Jurkat, Clone E6-1 (cell line): Measurements from ENCODE around the gene HSPB3. TPM values are rescaled to one million over a fixed set of nuclear protein-coding genes. Genes with fewer than 3 reads are reported as not detected.
A peak's percentile ranks its signal among the peaks of the same experiment; 100 is the strongest.
"Not testable (repeated sequence)": the region's sequence is repeated elsewhere in the genome, so short reads cannot be mapped to it uniquely, and the experiment has no call there.

Experiments used
- DNase-seq: peaks from one replicate; pipeline ENCODE4 v3.0.0-alpha.2; 2011; ENCODE audit warnings: low read depth, low spot score
- H3K4me3 ChIP-seq: 2 replicates; pipeline ENCODE4 v1.5.1; 2011; ENCODE audit warnings: mild to moderate bottlenecking, low read length, control low read depth, moderate library complexity
- polyA plus RNA-seq: library from polyadenylated mRNA; unstranded; fragments of >200 nt; gene quantifications from one replicate; pipeline ENCODE4 v1.2.1, GENCODE V29; 2012; ENCODE audit warnings: missing spikeins; ENCODE audit not compliant: insufficient read length, insufficient read depth

Gene HSPB3
- polyA plus RNA-seq: not detected

- no peak within 1 kb of the TSS for H3K4me3 ChIP-seq
- DNase-seq: no peak
Observed at GRCh38 chr5:54455413-54456157, at the start of gene HSPB3. Gene HSPB3, plus strand, starts transcription at chr5:54455699. Its CDS starts 91 bp downstream, at chr5:54455790.

GRCh38 chr5:54411176-54411575, 44.3 kb upstream of the HSPB3 start:
- H3K4me3 ChIP-seq: no peak overlapping the region
- no peak for DNase-seq

- no peak for DNase-seq
- no peak overlapping the region for H3K4me3 ChIP-seq
Observed at GRCh38 chr5:54412913-54413312, 42.6 kb upstream of the HSPB3 start.

GRCh38 chr5:54415147-54415546, 40.4 kb upstream of the HSPB3 start:
- no peak for DNase-seq
- H3K4me3 ChIP-seq: no peak overlapping the region

- no peak for DNase-seq
- H3K4me3 ChIP-seq: no peak overlapping the region
Observed at GRCh38 chr5:54415896-54416601, 39.5 kb upstream of the HSPB3 start.

GRCh38 chr5:54419573-54420423, 35.7 kb upstream of the HSPB3 start:
- peak; percentile 43 for DNase-seq

GRCh38 chr5:54420511-54420910, 35.0 kb upstream of the HSPB3 start:
- not testable (repeated sequence) for DNase-seq, H3K4me3 ChIP-seq

More at GRCh38 chr5:54419573-54420423, 35.7 kb upstream of the HSPB3 start:
- H3K4me3 ChIP-seq: not testable (repeated sequence)

GRCh38 chr5:54421976-54422375, 33.5 kb upstream of the HSPB3 start:
- H3K4me3 ChIP-seq: no peak overlapping the region
- DNase-seq: no peak

- no peak for DNase-seq
- H3K4me3 ChIP-seq: no peak overlapping the region
Observed at GRCh38 chr5:54425258-54425657, 30.2 kb upstream of the HSPB3 start.

GRCh38 chr5:54426209-54426608, 29.3 kb upstream of the HSPB3 start:
- H3K4me3 ChIP-seq: no peak overlapping the region
- no peak for DNase-seq

GRCh38 chr5:54434650-54435049, 20.8 kb upstream of the HSPB3 start:
- DNase-seq: not testable (repeated sequence)

GRCh38 chr5:54438620-54439389, 16.7 kb upstream of the HSPB3 start:
- no peak for DNase-seq
- no peak overlapping the region for H3K4me3 ChIP-seq

More at GRCh38 chr5:54434650-54435049, 20.8 kb upstream of the HSPB3 start:
- not testable (repeated sequence) for H3K4me3 ChIP-seq

GRCh38 chr5:54440456-54440893, 15.0 kb upstream of the HSPB3 start:
- no peak overlapping the region for H3K4me3 ChIP-seq
- DNase-seq: peak; percentile 57

GRCh38 chr5:54442271-54442670, 13.2 kb upstream of the HSPB3 start:
- DNase-seq: no peak
- no peak overlapping the region for H3K4me3 ChIP-seq

GRCh38 chr5:54443270-54443669, 12.2 kb upstream of the HSPB3 start:
- no peak overlapping the region for H3K4me3 ChIP-seq
- DNase-seq: peak; percentile 23

- DNase-seq: no peak
- no peak overlapping the region for H3K4me3 ChIP-seq
Observed at GRCh38 chr5:54445691-54446378, 9.7 kb upstream of the HSPB3 start.

GRCh38 chr5:54446379-54446732, 9.1 kb upstream of the HSPB3 start:
- H3K4me3 ChIP-seq: no peak overlapping the region

GRCh38 chr5:54449923-54450322, 5.6 kb upstream of the HSPB3 start:
- no peak overlapping the region for H3K4me3 ChIP-seq
- DNase-seq: no peak

More at GRCh38 chr5:54446379-54446732, 9.1 kb upstream of the HSPB3 start:
- no peak for DNase-seq
